GM12875 (cell line): ENCODE data around the gene PDZK1IP1.
A peak's percentile ranks its signal among the peaks of the same experiment; 100 is the strongest.

Experiments used
- H3K4me3 ChIP-seq: one replicate; pipeline ENCODE4 v1.5.1; 2011; ENCODE audit warnings: low read depth, low read length, control low read depth
- TF ChIP-seq, protein P1 (sequence below): IDR thresholded peaks from 2 replicates; pipeline ENCODE4 v1.5.1; 2011; ENCODE audit warnings: low read depth, mild to moderate bottlenecking, control low read depth, inconsistent platforms, low read length, moderate library complexity, borderline replicate concordance; ENCODE audit not compliant: insufficient read depth

The PDZK1IP1 gene

DNA sequence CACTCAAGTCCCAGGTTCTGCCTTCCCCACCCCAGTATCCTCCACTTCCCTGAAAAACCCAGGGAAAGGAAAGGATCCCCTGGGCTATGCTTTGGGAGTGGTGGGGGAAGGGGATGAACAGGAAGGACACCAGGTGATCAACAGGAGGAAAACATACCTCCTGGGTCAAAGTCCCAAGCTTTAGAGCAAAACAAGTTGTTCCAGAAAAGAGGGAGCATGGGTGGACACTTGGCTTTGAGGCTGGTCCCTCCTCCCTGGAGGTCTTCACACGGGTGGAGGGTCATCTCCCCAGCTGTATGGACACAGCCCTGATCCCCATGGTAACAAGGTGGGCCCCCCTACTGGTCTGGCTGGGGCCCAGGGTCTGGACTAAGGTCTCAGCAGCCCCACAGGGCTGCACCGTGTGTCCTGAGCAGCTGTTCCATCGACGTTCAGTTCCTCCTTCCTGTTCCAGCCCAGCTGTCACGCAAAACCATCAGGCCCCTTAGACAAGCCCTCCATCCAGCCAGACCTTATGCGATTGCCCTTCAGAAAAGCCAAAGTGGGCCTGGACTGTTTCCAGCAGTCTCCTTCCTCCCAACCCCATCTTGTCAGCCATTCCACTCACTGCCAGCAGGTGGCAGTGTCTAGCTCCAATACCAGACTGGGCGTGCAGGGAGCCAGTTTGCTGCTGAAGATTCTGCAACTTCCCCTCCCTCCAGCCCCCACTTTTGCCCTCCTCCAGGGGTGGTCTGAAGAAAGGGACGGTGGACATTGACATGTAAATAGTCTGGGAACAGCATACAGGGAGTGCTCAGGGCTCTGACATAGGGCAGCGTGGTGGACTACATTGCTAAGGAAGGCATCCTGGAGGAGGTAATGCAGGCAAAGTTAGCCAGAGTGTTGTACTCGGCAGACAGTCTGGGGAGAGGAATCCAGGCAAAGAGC, 2.9 kb upstream of the PDZK1IP1 start:
- TF ChIP-seq, protein P1, sequence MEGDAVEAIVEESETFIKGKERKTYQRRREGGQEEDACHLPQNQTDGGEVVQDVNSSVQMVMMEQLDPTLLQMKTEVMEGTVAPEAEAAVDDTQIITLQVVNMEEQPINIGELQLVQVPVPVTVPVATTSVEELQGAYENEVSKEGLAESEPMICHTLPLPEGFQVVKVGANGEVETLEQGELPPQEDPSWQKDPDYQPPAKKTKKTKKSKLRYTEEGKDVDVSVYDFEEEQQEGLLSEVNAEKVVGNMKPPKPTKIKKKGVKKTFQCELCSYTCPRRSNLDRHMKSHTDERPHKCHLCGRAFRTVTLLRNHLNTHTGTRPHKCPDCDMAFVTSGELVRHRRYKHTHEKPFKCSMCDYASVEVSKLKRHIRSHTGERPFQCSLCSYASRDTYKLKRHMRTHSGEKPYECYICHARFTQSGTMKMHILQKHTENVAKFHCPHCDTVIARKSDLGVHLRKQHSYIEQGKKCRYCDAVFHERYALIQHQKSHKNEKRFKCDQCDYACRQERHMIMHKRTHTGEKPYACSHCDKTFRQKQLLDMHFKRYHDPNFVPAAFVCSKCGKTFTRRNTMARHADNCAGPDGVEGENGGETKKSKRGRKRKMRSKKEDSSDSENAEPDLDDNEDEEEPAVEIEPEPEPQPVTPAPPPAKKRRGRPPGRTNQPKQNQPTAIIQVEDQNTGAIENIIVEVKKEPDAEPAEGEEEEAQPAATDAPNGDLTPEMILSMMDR: peak; percentile 94
- no peak overlapping the region for H3K4me3 ChIP-seq

DNA sequence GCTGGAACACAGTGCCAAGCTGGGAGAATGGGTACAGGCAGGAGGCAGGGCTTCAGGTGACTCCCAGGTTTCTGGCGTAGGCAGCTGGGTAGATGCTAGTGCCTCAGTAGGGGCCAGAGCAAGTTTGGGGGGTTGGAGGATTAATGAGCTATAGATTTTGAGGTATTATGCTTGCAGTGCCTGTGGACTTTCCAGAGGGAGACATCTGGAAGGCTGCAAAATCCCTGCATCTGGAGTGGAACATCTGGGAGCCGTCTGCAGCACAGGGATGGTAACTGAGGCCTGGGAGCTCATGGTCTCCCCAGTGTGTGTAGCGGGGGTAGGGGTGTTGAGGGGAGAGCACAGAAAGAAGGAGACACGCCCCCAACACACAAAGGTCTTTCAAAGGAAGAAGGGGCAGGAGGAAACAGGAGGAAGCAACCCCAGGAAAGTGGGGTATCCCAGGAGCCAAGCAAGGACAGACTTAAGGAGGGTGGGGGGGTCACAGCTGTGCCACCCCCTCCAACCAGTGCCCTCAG, 2.2 kb upstream of the PDZK1IP1 start:
- H3K4me3 ChIP-seq: no peak overlapping the region
- TF ChIP-seq, protein P1: no peak

DNA sequence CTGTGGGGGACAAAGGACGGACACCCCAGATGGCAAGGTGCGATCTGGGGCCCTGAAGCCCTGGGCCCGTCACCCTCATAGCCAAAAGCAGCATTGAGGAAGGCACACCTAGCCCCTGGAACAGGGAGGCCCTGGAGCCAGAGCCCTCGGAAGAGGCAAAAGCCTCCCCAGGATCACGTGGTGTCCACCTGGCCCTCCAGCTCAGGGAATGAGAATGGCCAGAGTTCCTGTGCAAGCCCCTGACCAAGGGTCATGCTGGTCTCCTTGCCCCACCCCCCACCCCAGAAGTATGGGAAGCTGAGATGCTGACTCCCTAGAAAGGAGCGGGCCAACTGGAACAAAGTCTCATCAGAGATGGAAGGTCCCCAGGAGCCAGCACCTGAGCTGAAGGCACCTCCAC, 1.0 kb upstream of the PDZK1IP1 start:
- TF ChIP-seq, protein P1: no peak
- no peak overlapping the region for H3K4me3 ChIP-seq

DNA sequence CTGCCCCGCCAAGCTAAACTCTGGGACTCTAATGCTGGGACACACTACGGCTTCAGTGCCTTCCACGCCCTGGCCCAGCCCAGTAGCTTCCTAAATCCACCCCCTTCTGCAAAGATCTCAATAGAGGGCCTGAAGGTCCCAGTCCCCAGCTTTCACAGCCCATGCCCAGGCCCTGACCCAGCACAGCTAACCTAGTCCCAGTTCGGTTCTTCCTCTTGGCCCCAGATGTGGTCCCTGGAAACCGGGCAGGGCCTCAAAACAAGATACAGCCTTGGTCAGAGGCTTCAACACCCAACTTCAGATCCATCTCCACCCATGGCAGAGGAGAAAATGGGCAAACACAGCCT, 646 bp upstream of the PDZK1IP1 start:
- H3K4me3 ChIP-seq: no peak overlapping the region
- TF ChIP-seq, protein P1: no peak

DNA sequence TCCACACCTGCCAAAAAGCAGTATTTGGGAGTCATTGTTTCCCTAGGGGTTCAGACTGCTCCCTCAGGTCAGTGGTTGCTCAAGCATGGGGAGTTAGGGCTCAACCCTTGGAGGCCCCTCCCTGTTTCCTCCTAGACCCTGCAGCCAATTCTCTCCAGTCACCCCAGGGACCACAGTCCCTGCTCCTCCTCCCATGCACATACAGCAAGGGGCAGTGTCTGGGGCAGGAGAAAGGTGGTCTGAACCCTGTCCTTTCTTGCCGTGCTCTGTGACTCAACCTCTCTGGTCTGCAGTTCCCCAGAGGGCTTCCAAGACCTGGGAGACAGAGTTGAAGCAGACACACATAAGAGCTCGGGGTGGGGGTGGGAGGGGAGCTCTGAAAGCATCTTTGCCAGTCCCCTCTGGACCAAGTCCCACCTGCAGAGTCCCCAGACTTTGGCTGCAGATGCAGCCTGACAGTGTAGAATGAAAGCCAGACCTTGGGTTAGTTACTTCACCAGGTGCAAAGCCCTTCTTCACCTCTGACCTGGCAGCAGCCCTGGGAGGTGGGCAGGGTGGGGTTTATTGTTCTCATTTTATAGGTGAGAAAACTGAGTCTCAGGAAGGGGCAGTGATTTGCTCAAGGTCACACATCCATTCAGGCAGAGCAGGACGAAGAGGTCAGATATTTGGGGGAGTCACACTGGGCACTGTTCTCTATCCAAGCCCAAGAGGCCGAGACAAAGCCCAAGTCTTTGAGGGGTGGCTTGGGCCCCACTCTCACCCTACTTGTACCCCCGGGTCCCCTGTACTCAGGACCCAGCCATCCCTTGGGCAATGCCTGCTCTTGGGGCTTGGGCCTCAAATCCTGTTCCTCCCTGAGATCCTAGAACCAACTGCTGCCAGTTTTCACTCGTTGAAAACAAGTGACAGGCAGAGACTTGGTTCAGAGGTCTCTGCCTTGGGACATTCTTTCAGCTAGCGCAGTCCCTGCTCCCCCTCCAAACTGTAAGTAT, 748 bp downstream of the PDZK1IP1 start:
- no peak overlapping the region for H3K4me3 ChIP-seq
- TF ChIP-seq, protein P1: no peak

DNA sequence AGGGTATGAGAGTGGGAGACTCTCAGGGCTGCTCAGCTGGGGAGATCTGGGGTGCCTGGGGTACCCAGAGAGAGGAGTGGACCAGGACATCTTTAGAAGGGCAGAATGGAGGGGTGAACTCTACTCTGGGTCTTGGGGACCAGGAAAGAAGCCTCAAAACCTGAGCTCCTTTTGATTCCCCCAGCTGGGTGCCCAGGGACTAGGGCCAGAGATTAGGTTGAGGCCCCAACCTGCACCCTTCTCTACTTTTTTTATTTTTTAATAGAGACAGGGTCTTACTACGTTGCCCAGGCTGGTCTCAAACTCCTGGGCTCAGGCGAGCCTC, 1.9 kb downstream of the PDZK1IP1 start:
- TF ChIP-seq, protein P1: no peak
- H3K4me3 ChIP-seq: no peak overlapping the region
